ENCODE results near the gene TNFAIP1. TPM values are rescaled to one million over a fixed set of nuclear protein-coding genes. Genes with fewer than 3 reads are reported as not detected.

Gene TNFAIP1
- total RNA-seq, 2 experiments from 2014 or later: 21.0 to 22.0 TPM

- H3K9me3 Mint-ChIP-seq: no peaks in the 10 kb centered on the region
- POLR2A ChIA-PET: interaction anchor here (0.6 to 1.0 kb wide), 2 partner anchors 13 to 115 kb away, joined by 3 read pairs; no protein-coding TSS in a partner anchor
These were observed 36.0 kb downstream of the TNFAIP1 start, which contains the start of gene SARM1 for GRCh38 chr17:28371245-28372202. Gene SARM1 (plus strand): TSS chr17:28371694. CDS start chr17:28372033, 339 bp downstream.

DNA sequence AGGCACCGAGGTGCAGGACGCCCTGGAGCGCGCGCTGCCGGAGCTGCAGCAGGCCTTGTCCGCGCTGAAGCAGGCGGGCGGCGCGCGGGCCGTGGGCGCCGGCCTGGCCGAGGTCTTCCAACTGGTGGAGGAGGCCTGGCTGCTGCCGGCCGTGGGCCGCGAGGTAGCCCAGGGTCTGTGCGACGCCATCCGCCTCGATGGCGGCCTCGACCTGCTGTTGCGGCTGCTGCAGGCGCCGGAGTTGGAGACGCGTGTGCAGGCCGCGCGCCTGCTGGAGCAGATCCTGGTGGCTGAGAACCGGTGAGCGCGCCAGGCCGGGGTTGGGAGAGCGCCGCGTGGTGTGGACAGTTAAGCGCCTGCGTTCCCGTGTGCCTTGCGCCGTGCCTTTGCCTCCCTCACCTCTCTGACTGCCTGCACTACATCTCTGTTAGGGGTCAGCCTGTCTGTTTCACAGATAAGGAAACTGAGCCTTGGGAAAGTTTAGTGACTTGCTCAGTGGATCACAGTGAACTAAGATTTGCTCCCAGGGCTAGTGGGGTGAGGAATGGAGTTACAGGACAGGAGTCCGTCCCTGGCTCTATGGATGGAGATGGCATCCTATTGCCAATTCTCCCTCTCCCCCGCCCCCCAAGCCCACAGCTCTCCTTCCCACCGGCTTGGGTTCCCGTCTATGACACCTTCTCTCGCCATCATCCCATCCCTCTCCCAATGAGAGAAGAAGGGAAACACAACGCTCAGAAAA, 36.8 kb downstream of the TNFAIP1 start:
- Mint-ChIP-seq H3K27me3 (no peaks in the 10 kb centered on the region), H3K9me3 (no peaks in the 10 kb centered on the region), H3K27ac (peak overlapping the region; percentile 75), H3K36me3 (ENCODE audit: low read depth) (peaks cover 2% of the 10 kb centered on the region), H3K4me3 (peak overlapping the region; percentile 73), H3K4me1 (peaks cover 25% of the 10 kb centered on the region)
- ChIA-PET CTCF (interaction anchor here (1.2 to 2.2 kb wide), 2 partner anchors 9 to 11 kb away, joined by 3 to 7 read pairs; no protein-coding TSS in a partner anchor), POLR2A (no interaction called here)
- DNase-seq: peak; percentile 14

More at GRCh38 chr17:28371245-28372202, 36.0 kb downstream of the TNFAIP1 start, which contains the start of gene SARM1:
- peak; percentile 86 for DNase-seq
- CTCF ChIA-PET: interaction anchor here (1.4 to 2.2 kb wide), 2 partner anchors 12 to 39 kb away, joined by 3 to 7 read pairs; no protein-coding TSS in a partner anchor
- peak within 1 kb of the TSS; percentile 87 for H3K27ac Mint-ChIP-seq
- peaks cover 25% of the 10 kb centered on the region for H3K4me1 Mint-ChIP-seq
- peak within 1 kb of the TSS; percentile 94 for H3K4me3 Mint-ChIP-seq
- H3K36me3 Mint-ChIP-seq (ENCODE audit: low read depth): peaks cover 2% of the 10 kb centered on the region
- no peaks in the 10 kb centered on the region for H3K27me3 Mint-ChIP-seq

GRCh38 chr17:28372945-28373274, 37.3 kb downstream of the TNFAIP1 start:
- Mint-ChIP-seq H3K27me3 (no peaks in the 10 kb centered on the region), H3K27ac (peak overlapping the region; percentile 75), H3K4me1 (peaks cover 25% of the 10 kb centered on the region), H3K9me3 (no peaks in the 10 kb centered on the region), H3K4me3 (peak overlapping the region; percentile 73), H3K36me3 (ENCODE audit: low read depth) (peaks cover 2% of the 10 kb centered on the region)
- DNase-seq: no peak
- POLR2A ChIA-PET: no interaction called here
- CTCF ChIA-PET: interaction anchor here (1.2 kb wide), 1 partner anchor 8 kb away, joined by 3 read pairs; no protein-coding TSS in a partner anchor

- POLR2A ChIA-PET: interaction anchor here (0.7 kb wide), 1 partner anchor 13 kb away, joined by 4 read pairs; no protein-coding TSS in a partner anchor
- no peaks in the 10 kb centered on the region for H3K9me3 Mint-ChIP-seq
- H3K27ac Mint-ChIP-seq: no peak overlapping the region
- CTCF ChIA-PET: interaction anchor here (1.3 to 2.3 kb wide), 2 partner anchors 7 to 21 kb away, joined by 3 to 8 read pairs; no protein-coding TSS in a partner anchor
- H3K36me3 Mint-ChIP-seq (ENCODE audit: low read depth): peaks cover 1% of the 10 kb centered on the region
- H3K27me3 Mint-ChIP-seq: no peaks in the 10 kb centered on the region
- H3K4me1 Mint-ChIP-seq: peaks cover 17% of the 10 kb centered on the region
- no peak for DNase-seq
- H3K4me3 Mint-ChIP-seq: no peak overlapping the region
These were observed 44.5 kb downstream of the TNFAIP1 start for GRCh38 chr17:28379814-28380801.

DNA sequence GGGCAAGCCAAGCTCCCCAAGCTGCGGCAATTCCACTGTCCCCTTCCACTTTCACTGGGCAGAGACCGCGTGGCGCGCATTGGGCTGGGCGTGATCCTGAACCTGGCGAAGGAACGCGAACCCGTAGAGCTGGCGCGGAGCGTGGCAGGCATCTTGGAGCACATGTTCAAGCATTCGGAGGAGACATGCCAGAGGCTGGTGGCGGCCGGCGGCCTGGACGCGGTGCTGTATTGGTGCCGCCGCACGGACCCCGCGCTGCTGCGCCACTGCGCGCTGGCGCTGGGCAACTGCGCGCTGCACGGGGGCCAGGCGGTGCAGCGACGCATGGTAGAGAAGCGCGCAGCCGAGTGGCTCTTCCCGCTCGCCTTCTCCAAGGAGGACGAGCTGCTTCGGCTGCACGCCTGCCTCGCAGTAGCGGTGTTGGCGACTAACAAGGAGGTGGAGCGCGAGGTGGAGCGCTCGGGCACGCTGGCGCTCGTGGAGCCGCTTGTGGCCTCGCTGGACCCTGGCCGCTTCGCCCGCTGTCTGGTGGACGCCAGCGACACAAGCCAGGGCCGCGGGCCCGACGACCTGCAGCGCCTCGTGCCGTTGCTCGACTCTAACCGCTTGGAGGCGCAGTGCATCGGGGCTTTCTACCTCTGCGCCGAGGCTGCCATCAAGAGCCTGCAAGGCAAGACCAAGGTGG, 45.7 kb downstream of the TNFAIP1 start:
- DNase-seq: peak; percentile 20
- no peak overlapping the region for H3K27ac Mint-ChIP-seq
- peaks cover 25% of the 10 kb centered on the region for H3K4me1 Mint-ChIP-seq
- H3K9me3 Mint-ChIP-seq: no peaks in the 10 kb centered on the region
- no peak overlapping the region for H3K4me3 Mint-ChIP-seq
- ChIA-PET CTCF (interaction anchor here (1.3 to 2.3 kb wide), 2 partner anchors 9 to 23 kb away, joined by 3 to 8 read pairs; no protein-coding TSS in a partner anchor), POLR2A (no interaction called here)
- H3K27me3 Mint-ChIP-seq: no peaks in the 10 kb centered on the region
- peaks cover 3% of the 10 kb centered on the region for H3K36me3 Mint-ChIP-seq (ENCODE audit: low read depth)

DNA sequence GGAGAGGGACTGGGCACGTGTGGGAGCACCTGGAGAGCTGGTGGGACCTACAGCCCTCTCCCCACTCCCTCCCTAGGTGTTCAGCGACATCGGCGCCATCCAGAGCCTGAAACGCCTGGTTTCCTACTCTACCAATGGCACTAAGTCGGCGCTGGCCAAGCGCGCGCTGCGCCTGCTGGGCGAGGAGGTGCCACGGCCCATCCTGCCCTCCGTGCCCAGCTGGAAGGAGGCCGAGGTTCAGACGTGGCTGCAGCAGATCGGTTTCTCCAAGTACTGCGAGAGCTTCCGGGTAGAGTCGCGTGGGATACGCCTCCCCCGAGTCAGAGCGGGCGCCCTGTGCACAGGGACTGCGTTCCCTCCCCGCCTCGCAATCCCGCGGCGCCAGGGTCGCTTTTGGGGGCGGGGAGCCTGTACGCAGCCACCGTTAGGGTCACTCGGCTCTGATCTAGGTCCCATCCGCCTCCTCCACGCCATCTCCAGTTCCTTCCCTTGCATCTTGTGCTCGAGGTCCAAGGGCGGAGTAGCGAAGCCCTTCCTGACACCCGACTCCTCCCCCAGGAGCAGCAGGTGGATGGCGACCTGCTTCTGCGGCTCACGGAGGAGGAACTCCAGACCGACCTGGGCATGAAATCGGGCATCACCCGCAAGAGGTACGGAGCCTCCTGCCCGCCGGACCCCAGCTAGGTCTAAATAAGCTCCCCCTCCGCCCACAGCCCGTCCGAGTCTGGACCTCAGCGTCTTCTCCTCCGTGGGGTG, 48.9 kb downstream of the TNFAIP1 start:
- DNase-seq: peak; percentile 79
- ChIA-PET CTCF (interaction anchor here (1.6 to 2.3 kb wide), 4 partner anchors 13 to 33 kb away, joined by 4 to 12 read pairs (median 7); partner anchors contain the start of genes POLDIP2, SARM1 and VTN), POLR2A (interaction anchor here (0.6 to 1.4 kb wide), 3 partner anchors 13 to 49 kb away, joined by 3 to 4 read pairs (median 3); partner anchors contain the start of genes IFT20, SARM1 and TNFAIP1)
- Mint-ChIP-seq H3K4me3 (peak overlapping the region; percentile 88), H3K36me3 (ENCODE audit: low read depth) (peaks cover 10% of the 10 kb centered on the region), H3K9me3 (no peaks in the 10 kb centered on the region), H3K27me3 (no peaks in the 10 kb centered on the region), H3K27ac (peak overlapping the region; percentile 86), H3K4me1 (peaks cover 22% of the 10 kb centered on the region)

DNA sequence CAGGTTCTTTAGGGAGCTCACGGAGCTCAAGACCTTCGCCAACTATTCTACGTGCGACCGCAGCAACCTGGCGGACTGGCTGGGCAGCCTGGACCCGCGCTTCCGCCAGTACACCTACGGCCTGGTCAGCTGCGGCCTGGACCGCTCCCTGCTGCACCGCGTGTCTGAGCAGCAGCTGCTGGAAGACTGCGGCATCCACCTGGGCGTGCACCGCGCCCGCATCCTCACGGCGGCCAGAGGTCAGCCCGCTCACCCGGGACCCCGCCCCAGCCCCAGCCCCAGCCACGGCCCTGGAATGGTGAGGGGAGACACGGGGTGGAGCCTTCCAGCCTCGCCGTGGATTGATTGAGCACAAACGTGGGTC, 49.5 kb downstream of the TNFAIP1 start:
- H3K27ac Mint-ChIP-seq: peak overlapping the region; percentile 86
- CTCF ChIA-PET: interaction anchor here (1.6 to 2.1 kb wide), 3 partner anchors 18 to 32 kb away, joined by 4 to 12 read pairs (median 7); partner anchors contain the start of gene POLDIP2
- H3K9me3 Mint-ChIP-seq: no peaks in the 10 kb centered on the region
- H3K36me3 Mint-ChIP-seq (ENCODE audit: low read depth): peaks cover 15% of the 10 kb centered on the region
- H3K4me3 Mint-ChIP-seq: peak overlapping the region; percentile 88
- POLR2A ChIA-PET: interaction anchor here (1.0 kb wide), 1 partner anchor 15 kb away, joined by 3 read pairs; no protein-coding TSS in a partner anchor
- H3K27me3 Mint-ChIP-seq: no peaks in the 10 kb centered on the region
- H3K4me1 Mint-ChIP-seq: peaks cover 22% of the 10 kb centered on the region
- DNase-seq: no peak

- no peaks in the 10 kb centered on the region for H3K9me3 Mint-ChIP-seq
- POLR2A ChIA-PET: interaction anchor here (1.0 kb wide), 1 partner anchor 15 kb away, joined by 3 read pairs; no protein-coding TSS in a partner anchor
- no peaks in the 10 kb centered on the region for H3K27me3 Mint-ChIP-seq
- peak overlapping the region; percentile 71 for H3K27ac Mint-ChIP-seq
- peaks cover 18% of the 10 kb centered on the region for H3K36me3 Mint-ChIP-seq (ENCODE audit: low read depth)
- H3K4me1 Mint-ChIP-seq: peaks cover 22% of the 10 kb centered on the region
- DNase-seq: no peak
- H3K4me3 Mint-ChIP-seq: peak overlapping the region; percentile 88
- CTCF ChIA-PET: interaction anchor here (0.5 to 2.1 kb wide), 4 partner anchors 8 to 390 kb away, joined by 3 to 7 read pairs (median 5); partner anchors contain the start of gene POLDIP2
These were observed 49.8 kb downstream of the TNFAIP1 start for GRCh38 chr17:28385406-28385805.

- no peak overlapping the region for H3K4me3 Mint-ChIP-seq
- no peaks in the 10 kb centered on the region for H3K27me3 Mint-ChIP-seq
- no peaks in the 10 kb centered on the region for H3K9me3 Mint-ChIP-seq
- ChIA-PET POLR2A (no interaction called here), CTCF (interaction anchor here (0.7 to 2.1 kb wide), 3 partner anchors 9 to 114 kb away, joined by 3 to 7 read pairs (median 3); partner anchors contain the start of gene POLDIP2)
- peaks cover 22% of the 10 kb centered on the region for H3K4me1 Mint-ChIP-seq
- H3K27ac Mint-ChIP-seq: no peak overlapping the region
- H3K36me3 Mint-ChIP-seq (ENCODE audit: low read depth): peaks cover 20% of the 10 kb centered on the region
- no peak for DNase-seq
These were observed 50.8 kb downstream of the TNFAIP1 start for GRCh38 chr17:28386391-28386790.

DNA sequence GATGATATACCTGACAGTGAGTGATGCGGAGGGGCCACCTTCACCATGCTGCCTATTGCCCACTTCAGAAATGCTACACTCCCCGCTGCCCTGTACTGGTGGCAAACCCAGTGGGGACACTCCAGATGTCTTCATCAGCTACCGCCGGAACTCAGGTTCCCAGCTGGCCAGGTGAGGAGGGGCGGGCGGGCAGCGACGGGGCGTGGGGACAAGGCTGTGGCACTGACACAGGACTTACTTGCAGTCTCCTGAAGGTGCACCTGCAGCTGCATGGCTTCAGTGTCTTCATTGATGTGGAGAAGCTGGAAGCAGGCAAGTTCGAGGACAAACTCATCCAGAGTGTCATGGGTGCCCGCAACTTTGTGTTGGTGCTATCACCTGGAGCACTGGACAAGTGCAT, 52.5 kb downstream of the TNFAIP1 start:
- ChIA-PET CTCF (interaction anchor here (1.3 kb wide), 1 partner anchor 13 kb away, joined by 3 read pairs; no protein-coding TSS in a partner anchor), POLR2A (no interaction called here)
- no peaks in the 10 kb centered on the region for H3K27me3 Mint-ChIP-seq
- H3K36me3 Mint-ChIP-seq (ENCODE audit: low read depth): peaks cover 23% of the 10 kb centered on the region
- no peaks in the 10 kb centered on the region for H3K9me3 Mint-ChIP-seq
- DNase-seq: no peak
- peaks cover 20% of the 10 kb centered on the region for H3K4me1 Mint-ChIP-seq
- H3K4me3 Mint-ChIP-seq: no peak overlapping the region
- H3K27ac Mint-ChIP-seq: no peak overlapping the region
